Liver (tissue), 9 donors: Measurements from ENCODE around the gene FAM181B. TPM values are rescaled to one million over a fixed set of nuclear protein-coding genes. Genes with fewer than 3 reads are reported as not detected.

Experiments
- DNase-seq: peaks from one replicate; pipeline ENCODE4 v3.0.0-alpha.2; 2017; ENCODE audit warnings: low spot score
- H3K27ac ChIP-seq, 2 donors: one replicate each; pipeline ENCODE4 v1.7.0; 2013; ENCODE audit warnings: inconsistent platforms in 2 of 2, low read length in 2 of 2, control low read depth in 1 of 2, low read depth in 1 of 2, mild to moderate bottlenecking in 1 of 2
- H3K27me3 ChIP-seq, 4 donors: one replicate each; pipeline versions ENCODE4 v1.6.1 to v1.7.0; 2013; ENCODE audit warnings: low read length in 3 of 4, inconsistent platforms in 1 of 4, mild to moderate bottlenecking in 1 of 4, moderate library complexity in 1 of 4; ENCODE audit not compliant: control insufficient read depth in 4 of 4, insufficient read depth in 4 of 4
- H3K36me3 ChIP-seq, 4 donors: one replicate each; pipeline versions ENCODE4 v1.6.1 to v1.7.0; 2013; ENCODE audit warnings: low read length in 3 of 4, mild to moderate bottlenecking in 3 of 4, low read depth in 1 of 4, moderate library complexity in 1 of 4; ENCODE audit not compliant: control insufficient read depth in 4 of 4, insufficient read depth in 3 of 4
- H3K4me1 ChIP-seq, 4 donors: one replicate each; pipeline versions ENCODE4 v1.6.1 to v1.7.0; 2013; ENCODE audit warnings: low read length in 3 of 4, mild to moderate bottlenecking in 3 of 4, moderate library complexity in 1 of 4; ENCODE audit not compliant: control insufficient read depth in 4 of 4, insufficient read depth in 4 of 4
- H3K4me3 ChIP-seq, 3 donors: one replicate each; pipeline versions ENCODE4 v1.6.1 to v1.7.0; 2013; ENCODE audit warnings: low read length in 3 of 3, control low read depth in 1 of 3, low read depth in 1 of 3, mild to moderate bottlenecking in 1 of 3
- H3K9ac ChIP-seq, 2 donors: one replicate each; pipeline ENCODE4 v1.7.0; 2013; ENCODE audit warnings: low read length in 2 of 2, mild to moderate bottlenecking in 2 of 2, moderate library complexity in 2 of 2, control low read depth in 1 of 2, low read depth in 1 of 2
- H3K9me3 ChIP-seq, 4 donors: one replicate each; pipeline versions ENCODE4 v1.6.1 to v1.7.0; 2013; ENCODE audit warnings: low read length in 3 of 4; ENCODE audit not compliant: control insufficient read depth in 4 of 4
- ATF3 ChIP-seq: IDR thresholded peaks from 2 replicates; pipeline ENCODE4 v1.6.1; 2016; ENCODE audit warnings: antibody characterized with exemption
- FOXA1 ChIP-seq: IDR thresholded peaks from 2 replicates; pipeline ENCODE4 v1.6.1; 2016; ENCODE audit warnings: antibody characterized with exemption
- FOXA2 ChIP-seq: IDR thresholded peaks from 2 replicates; pipeline ENCODE4 v1.6.1; 2016; ENCODE audit warnings: antibody characterized with exemption
- GABPA ChIP-seq, 2 donors: IDR thresholded peaks in 1 of 2; conservative IDR thresholded peaks in 1 of 2; 2 replicates each; pipeline ENCODE4 v1.6.1; 2016; ENCODE audit warnings: antibody characterized with exemption in 2 of 2, mild to moderate bottlenecking in 1 of 2, moderate library complexity in 1 of 2
- HNF4A ChIP-seq, 2 donors: conservative IDR thresholded peaks; 2 replicates each; pipeline ENCODE4 v1.6.1; 2016; ENCODE audit warnings: antibody characterized with exemption in 2 of 2, mild to moderate bottlenecking in 2 of 2
- HNF4G ChIP-seq: IDR thresholded peaks from 2 replicates; pipeline ENCODE4 v1.6.1; 2016; ENCODE audit warnings: antibody characterized with exemption
- JUND ChIP-seq, 2 donors: IDR thresholded peaks; 2 replicates each; pipeline ENCODE4 v1.6.1; 2016; ENCODE audit warnings: antibody characterized with exemption in 2 of 2
- MAX ChIP-seq: IDR thresholded peaks from 2 replicates; pipeline ENCODE4 v1.6.1; 2016; ENCODE audit warnings: antibody characterized with exemption
- RAD21 ChIP-seq, 2 donors: IDR thresholded peaks; 2 replicates each; pipeline ENCODE4 v1.6.1; 2016; ENCODE audit warnings: antibody characterized with exemption in 2 of 2, mild to moderate bottlenecking in 2 of 2
- REST ChIP-seq: IDR thresholded peaks from 2 replicates; pipeline ENCODE4 v1.6.1; 2016; ENCODE audit warnings: antibody characterized with exemption, mild to moderate bottlenecking
- RXRA ChIP-seq, 2 donors: IDR thresholded peaks; 2 replicates each; pipeline ENCODE4 v1.6.1; 2017 to 2018; ENCODE audit warnings: antibody characterized with exemption in 2 of 2, mild to moderate bottlenecking in 1 of 2
- SP1 ChIP-seq: IDR thresholded peaks from 2 replicates; pipeline ENCODE4 v1.6.1; 2018; ENCODE audit warnings: antibody characterized with exemption, mild to moderate bottlenecking
- TAF1 ChIP-seq: conservative IDR thresholded peaks from 2 replicates; pipeline ENCODE4 v1.6.1; 2016; ENCODE audit warnings: antibody characterized with exemption, mild to moderate bottlenecking
- YY1 ChIP-seq: IDR thresholded peaks from 2 replicates; pipeline ENCODE4 v1.6.1; 2016; ENCODE audit warnings: antibody characterized with exemption, mild to moderate bottlenecking
- ZBTB33 ChIP-seq: IDR thresholded peaks from 2 replicates; pipeline ENCODE4 v1.6.1; 2016; ENCODE audit warnings: antibody characterized with exemption
- WGBS: extraction: QIAGEN DNeasy Blood & Tissue Kit; methylation state at CpG from one replicate; pipeline ENCODE4 v1.1.7; 2013; 5-methylcytosine and 5-hydroxymethylcytosine counted together
- polyA plus RNA-seq, 2 donors: library from polyadenylated mRNA; stranded (reverse) in 1 of 2; unstranded in 1 of 2; fragments of 200-250 nt in 1 of 2; fragments of >200 nt in 1 of 2; fragmentation: Nextera tagmentation in 1 of 2; extraction: Ambion mirVana in 1 of 2; gene quantifications; one replicate each; pipeline versions ENCODE4 v1.2.1 to v1.2.3, GENCODE V29; 2013 to 2015
- total RNA-seq, 2 donors: library from RNA; depleted of rRNA; stranded (reverse); fragments of >200 nt; gene quantifications; one replicate each; pipeline ENCODE4 v1.2.3, GENCODE V29; 2014
- donor health status: healthy.
- donor health status: healthy.
- donor health status: healthy.
- donor health status: healthy.
- donor health status: healthy.

FAM181B gene
- total and polyA plus RNA-seq, 4 donors = under 0.01 to 0.03 TPM; not detected in 2

GRCh38 chr11:82724026-82724425 is 9.6 kb downstream of the FAM181B start:
- 44% methylated on average over 5 of the region's 5 CpGs for WGBS
- Histone ChIP-seq H3K9me3 (no peaks in the 10 kb centered on the region), H3K27ac (no peak overlapping the region), H3K4me3 (no peak overlapping the region), H3K36me3 (no peaks in the 10 kb centered on the region), H3K9ac (no peak overlapping the region), H3K27me3 (peaks cover 0 to 7% (median 0%) of the 10 kb centered on the region in 4 donors), H3K4me1 (no peaks in the 10 kb centered on the region)
- DNase-seq = no peak
- TF ChIP-seq RAD21 (IDR thresholded peaks at IDR 0.05) (no peak), JUND (IDR thresholded peaks at IDR 0.05) (no peak)

- Histone ChIP-seq H3K9me3 (no peaks in the 10 kb centered on the region), H3K27me3 (no peaks in the 10 kb centered on the region), H3K27ac (no peak overlapping the region), H3K4me1 (no peaks in the 10 kb centered on the region), H3K36me3 (no peaks in the 10 kb centered on the region), H3K4me3 (no peak overlapping the region), H3K9ac (no peak overlapping the region)
- TF ChIP-seq TAF1 = no peak
- TF ChIP-seq YY1 = no peak
- no peak for TF ChIP-seq REST
- TF ChIP-seq FOXA1 = no peak
- TF ChIP-seq MAX = no peak
- TF ChIP-seq HNF4G = no peak
- TF ChIP-seq SP1 = no peak
- no peak for TF ChIP-seq FOXA2
- no peak for TF ChIP-seq GABPA (IDR thresholded peaks at IDR 0.05 in 1 of 2, conservative IDR thresholded peaks at IDR 0.05 in 1 of 2)
- TF ChIP-seq ZBTB33 = no peak
- no peak for TF ChIP-seq RXRA (IDR thresholded peaks at IDR 0.05)
- no peak for TF ChIP-seq HNF4A (conservative IDR thresholded peaks at IDR 0.05)
- no peak for TF ChIP-seq JUND (IDR thresholded peaks at IDR 0.05)
- TF ChIP-seq RAD21 (IDR thresholded peaks at IDR 0.05) = no peak
- no peak for TF ChIP-seq ATF3
- DNase-seq = no peak
These were observed 11.4 kb downstream of the FAM181B start for GRCh38 chr11:82722231-82722630.
